GM18498 (cell line): ENCODE results near the gene MYLK.

Experiments used
- ATAC-seq: cut with Tn5 transposase; IDR thresholded peaks from one replicate; pipeline ENCODE4 v1.9.1; 2021; ENCODE audit warnings: mild to moderate bottlenecking, moderate library complexity; ENCODE audit not compliant: unreplicated experiment

MYLK gene

GRCh38 chr3:123798550-123798949 lies 85.6 kb downstream of the MYLK start:
- no peak for ATAC-seq

DNA sequence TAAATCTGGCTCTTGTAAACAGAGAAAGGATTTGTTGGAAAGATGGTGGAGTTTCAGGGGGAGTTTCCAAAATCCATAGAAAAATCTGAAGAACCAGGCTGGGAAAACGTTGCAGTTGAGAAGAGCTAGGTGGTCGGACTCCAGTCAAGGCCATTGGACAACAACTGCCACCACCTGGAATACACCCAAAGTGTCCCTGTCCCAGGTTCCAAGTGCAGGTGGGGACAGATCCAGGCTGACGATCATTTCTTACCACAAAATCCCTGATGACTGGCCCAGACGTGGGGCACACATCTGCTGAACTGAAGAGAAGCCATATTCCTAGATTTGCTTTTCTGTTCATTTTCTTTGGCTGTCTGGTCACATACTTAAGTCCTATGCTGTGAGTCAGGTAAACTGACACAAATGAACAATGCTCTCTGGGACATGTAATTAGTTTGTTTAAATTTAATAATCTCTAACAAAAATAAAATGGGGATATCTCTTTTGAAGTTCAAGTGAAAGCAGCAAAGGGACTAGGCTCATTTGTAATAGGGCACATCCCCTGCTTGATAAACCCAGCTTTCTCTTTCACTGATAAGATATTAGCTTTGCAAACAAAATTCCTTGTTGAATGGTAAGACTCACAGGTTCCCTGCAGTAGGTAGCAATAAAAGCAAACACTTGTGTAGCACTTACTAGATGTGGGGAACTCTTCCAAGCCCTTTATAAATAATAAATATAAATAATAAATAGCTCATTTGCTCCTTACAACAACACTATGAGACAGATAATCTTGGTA lies 88.5 kb downstream of the MYLK start:
- no peak for ATAC-seq

DNA sequence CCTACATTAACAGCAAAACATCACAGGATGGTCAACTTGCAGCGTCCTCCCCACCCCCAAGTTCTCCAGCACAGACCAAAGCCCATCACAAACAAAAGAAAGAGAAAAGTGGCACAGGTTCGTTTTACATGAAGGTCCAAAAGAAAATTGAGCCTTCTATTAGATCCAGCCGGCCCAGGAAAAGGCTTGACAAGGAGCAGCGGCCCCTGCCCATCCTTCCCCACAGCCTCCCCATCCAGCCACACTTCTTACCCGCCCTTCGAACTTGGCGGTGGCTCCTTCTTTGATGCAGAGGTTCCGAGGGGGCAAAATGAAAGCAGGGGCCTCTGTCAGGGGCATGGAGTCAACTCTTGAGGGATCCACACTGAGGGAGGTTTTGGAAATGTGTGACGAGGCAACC lies 90.7 kb downstream of the MYLK start:
- ATAC-seq = no peak

DNA sequence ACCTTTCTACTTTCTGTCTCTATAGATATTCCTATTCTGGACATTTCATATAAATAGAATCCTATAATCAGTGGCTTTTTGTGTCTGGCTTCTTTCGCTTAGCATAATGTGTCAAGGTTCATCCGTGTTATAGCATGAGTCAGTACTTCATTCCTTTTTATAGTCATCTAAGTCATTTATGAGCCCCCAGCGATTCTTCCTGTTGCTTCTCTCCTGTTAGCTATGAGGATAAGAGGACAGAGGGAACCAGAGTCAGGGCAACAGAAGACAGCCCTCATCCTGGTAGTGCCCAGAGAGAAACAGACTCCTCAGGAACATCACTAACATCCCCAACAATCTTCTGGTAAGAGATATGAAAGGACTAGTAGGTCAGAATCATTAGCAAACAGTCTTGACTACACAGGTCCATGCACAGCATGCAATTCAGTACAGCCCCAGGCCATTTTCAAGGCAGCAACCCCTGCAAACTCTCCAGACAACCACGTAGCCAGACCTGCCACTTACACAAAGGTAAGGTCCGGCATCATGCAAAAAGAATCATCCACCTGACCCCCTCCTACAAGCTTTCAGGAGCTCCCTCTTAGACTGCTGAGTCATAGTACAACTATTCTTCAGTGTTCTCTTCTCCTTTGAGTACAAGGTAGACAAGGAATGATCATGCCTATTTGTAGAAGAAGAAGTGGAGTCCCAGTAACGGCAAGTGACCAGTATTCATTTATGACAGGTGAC lies 91.5 kb downstream of the MYLK start:
- no peak for ATAC-seq

DNA sequence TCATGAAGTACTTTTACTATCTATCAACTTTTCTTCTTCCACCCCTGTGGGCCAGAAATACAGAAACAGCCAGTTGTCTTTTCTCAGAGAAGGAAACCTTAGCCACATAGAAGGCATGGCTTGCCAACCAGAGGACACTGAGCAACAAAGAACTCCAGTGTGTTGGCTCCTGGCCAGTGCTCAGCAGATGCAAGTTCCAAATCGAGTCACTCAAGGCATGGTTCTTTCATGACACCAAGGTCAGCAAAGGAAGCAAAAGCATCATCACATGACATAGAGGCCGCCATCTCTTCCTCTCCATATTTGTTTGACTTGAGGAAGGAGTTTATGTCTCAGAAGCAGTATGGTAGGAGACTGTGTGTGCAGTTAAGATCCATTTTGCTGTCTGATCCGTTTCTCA lies 92.2 kb downstream of the MYLK start:
- no peak for ATAC-seq

GRCh38 chr3:123791417-123791816 lies 92.7 kb downstream of the MYLK start:
- ATAC-seq = no peak

- no peak for ATAC-seq
Measured at GRCh38 chr3:123791073-123791370, 93.1 kb downstream of the MYLK start.

GRCh38 chr3:123790254-123791072 lies 93.7 kb downstream of the MYLK start:
- no peak for ATAC-seq

- ATAC-seq = no peak
Measured at GRCh38 chr3:123789760-123790159, 94.4 kb downstream of the MYLK start.

DNA sequence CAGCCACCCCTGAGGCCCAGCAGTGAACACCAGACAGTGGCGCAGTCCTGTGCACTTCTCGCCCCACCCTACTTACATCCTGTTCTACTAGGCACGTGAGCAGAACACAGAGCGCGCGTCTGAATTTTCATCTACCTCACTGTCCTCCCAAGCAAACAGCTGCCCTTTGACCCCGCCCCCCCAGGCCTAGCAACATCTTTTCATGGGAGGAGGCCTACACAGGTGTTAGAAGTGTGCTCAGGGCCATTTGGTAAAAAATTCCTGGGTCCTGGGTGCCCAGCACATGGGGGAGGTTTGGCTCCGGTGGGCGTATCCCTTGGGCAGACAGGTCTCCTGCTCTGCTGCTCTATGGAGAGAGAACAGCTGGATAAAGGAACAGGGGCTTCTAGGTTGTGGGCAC lies 95.0 kb downstream of the MYLK start:
- ATAC-seq = no peak

DNA sequence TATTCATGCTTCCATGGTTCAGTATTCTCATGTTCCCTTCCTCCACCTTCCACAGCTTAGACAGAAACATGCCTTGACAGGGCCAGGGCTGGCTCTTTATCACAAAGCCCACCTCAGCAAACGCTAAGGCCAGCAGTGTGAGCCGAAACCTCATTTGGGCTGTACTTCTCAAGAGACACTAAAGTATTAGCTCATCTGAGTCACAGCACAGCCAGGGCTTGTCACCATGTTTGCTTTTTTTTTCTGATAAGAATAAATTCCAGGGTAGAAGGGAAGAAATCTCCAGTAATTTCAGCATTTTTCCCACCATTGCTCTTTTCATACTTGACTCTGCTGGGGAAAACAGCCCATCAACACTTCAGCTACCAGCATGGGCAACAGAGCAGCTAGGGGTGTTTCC lies 95.4 kb downstream of the MYLK start:
- ATAC-seq = no peak

- no peak for ATAC-seq
Measured at GRCh38 chr3:123787133-123787532, 97.0 kb downstream of the MYLK start.

- ATAC-seq = no peak
Measured at GRCh38 chr3:123785602-123786001, 98.5 kb downstream of the MYLK start.

GRCh38 chr3:123783811-123784210 lies 100.3 kb downstream of the MYLK start:
- no peak for ATAC-seq

DNA sequence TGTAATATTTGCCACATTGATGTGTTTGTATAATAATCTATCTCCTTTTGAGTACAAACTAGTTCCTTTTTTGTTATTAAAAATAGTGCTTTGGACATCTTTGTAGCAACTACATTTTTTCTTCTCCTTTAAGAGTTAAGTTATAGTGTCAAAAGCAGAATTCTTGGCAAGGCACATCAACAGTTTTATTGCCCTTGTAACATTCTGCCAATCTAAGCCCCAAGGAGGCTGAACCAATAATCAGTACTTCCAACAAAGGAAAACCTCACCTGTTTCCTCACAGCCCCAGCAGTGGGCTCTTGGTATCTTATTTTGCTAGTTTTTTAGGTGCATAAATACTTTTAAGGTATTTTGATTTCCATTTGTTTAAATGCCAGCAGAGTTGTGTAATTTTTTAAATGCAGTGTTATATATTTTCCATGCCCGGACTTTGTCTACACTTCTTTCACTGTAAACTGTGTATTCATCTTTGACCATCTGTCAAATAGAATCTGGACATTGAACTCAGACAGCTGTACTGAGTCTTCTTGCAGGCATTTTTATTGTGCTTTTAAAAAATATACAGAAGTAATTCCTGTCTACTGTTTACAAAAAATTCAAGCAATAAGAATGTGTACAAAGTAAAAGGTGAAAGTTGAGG lies 101.0 kb downstream of the MYLK start:
- no peak for ATAC-seq

GRCh38 chr3:123782488-123782887 lies 101.6 kb downstream of the MYLK start:
- ATAC-seq = no peak

DNA sequence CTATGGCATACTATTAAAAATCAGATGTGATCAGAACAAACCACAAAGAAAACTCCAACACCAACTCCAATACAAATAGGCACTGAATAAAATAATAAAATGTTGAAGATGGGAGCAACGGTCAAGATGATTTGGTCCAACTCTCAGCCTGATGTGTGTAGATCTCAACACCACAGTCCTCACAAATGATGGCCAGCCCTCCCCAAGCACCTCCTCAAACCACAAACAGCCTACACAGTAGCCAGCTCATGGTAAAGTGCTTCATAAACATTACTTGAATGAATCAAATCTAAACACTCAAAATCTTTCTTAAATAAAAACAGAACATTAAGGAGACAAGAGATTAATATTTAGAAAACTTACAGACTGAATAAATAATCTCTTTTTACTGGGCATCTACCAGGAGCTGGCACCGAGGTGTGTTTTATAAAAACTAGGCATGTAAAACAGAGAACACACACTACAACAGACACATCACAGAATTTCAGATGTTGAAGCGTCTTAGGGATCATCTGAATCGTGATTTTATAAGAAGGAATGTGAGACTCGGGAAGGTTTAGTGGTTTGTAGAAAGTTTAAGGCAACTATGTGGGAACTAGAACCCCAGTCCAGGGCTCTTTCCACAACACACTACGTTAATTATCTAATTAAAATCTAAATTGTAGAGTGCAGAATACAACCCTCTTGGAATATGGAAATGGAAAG lies 102.4 kb downstream of the MYLK start:
- ATAC-seq = no peak

GRCh38 chr3:123781138-123781537 lies 103.0 kb downstream of the MYLK start:
- no peak for ATAC-seq

GRCh38 chr3:123780656-123781055 lies 103.5 kb downstream of the MYLK start:
- no peak for ATAC-seq

DNA sequence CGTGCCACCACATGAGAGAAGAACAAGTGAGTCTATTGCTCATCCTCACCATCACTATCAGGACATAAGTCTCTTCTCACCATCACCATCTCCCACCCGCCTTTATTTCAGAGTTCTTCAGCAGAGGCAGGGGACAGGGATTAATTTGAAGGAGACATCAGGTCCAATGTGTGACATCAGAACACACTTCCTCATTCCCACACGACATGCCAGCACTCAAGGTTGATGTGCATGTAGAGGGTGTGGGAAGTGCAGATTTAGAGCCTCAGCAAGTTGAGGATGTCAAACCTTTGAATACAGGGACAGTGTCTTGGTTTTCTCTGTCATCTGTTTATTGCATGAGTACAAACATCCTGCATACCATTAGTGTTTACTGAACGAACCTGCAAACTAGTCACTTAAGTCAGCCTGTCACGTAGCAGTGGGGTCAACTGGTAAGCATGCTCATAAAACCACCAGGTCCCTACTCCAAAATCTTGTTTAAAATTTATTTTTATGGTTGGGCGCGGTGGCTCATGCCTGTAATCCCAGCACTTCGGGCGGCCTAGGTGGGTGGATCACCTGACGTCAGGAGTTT lies 104.4 kb downstream of the MYLK start:
- ATAC-seq = no peak
